Keratinocyte (primary cell): Measurements from ENCODE around the gene CENPT. TPM values are rescaled to one million over a fixed set of nuclear protein-coding genes. Genes with fewer than 3 reads are reported as not detected.

ENCODE experiments used
- DNase-seq: peaks from one replicate; pipeline ENCODE4 v3.0.0-alpha.2; 2011; ENCODE audit warnings: low read depth, missing footprints, low spot score
- FAIRE-seq: peaks from 2 replicates; lab custom pipeline; 2011; peaks lifted over from hg19 to GRCh38; lab: Jason Lieb, UNC
- H2AFZ ChIP-seq: 2 replicates; pipeline ENCODE4 v1.6.0; 2012; ENCODE audit warnings: low read length, control low read depth, inconsistent platforms; ENCODE audit not compliant: control insufficient read depth
- H3K27ac ChIP-seq: 2 replicates; pipeline ENCODE4 v1.5.1; 2011; ENCODE audit warnings: low read length; ENCODE audit not compliant: control insufficient read depth, insufficient read depth
- H3K27me3 ChIP-seq: 3 replicates; pipeline ENCODE4 v1.6.0; 2011; ENCODE audit warnings: low read length; ENCODE audit not compliant: control insufficient read depth, insufficient read depth; ENCODE audit errors: extremely low read depth
- H3K36me3 ChIP-seq, 2 experiments: 2 replicates in 1 of 2; 3 replicates in 1 of 2; pipeline ENCODE4 v1.5.1; 2011; ENCODE audit warnings: low read length in 2 of 2, mild to moderate bottlenecking in 1 of 2; ENCODE audit not compliant: control insufficient read depth in 2 of 2, insufficient read depth in 2 of 2; ENCODE audit errors: extremely low read depth in 1 of 2
- H3K4me1 ChIP-seq: 3 replicates; pipeline ENCODE4 v1.5.1; 2011; ENCODE audit warnings: low read length; ENCODE audit not compliant: control insufficient read depth, insufficient read depth; ENCODE audit errors: extremely low read depth
- H3K4me2 ChIP-seq: 3 replicates; pipeline ENCODE4 v1.6.0; 2011; ENCODE audit warnings: low read depth, low read length; ENCODE audit not compliant: control insufficient read depth, insufficient read depth; ENCODE audit errors: extremely low read depth
- H3K4me3 ChIP-seq, 3 experiments: fragments of 200-600 bp in 1 of 3; sonication (generic) in 1 of 3; 2 replicates in 2 of 3; 3 replicates in 1 of 3; pipeline ENCODE4 v1.5.1; 2011 to 2016; ENCODE audit warnings: low read length in 3 of 3, mild to moderate bottlenecking in 3 of 3, control low read depth in 2 of 3, inconsistent platforms in 1 of 3, low read depth in 1 of 3, mixed read lengths in 1 of 3, mixed run types in 1 of 3, moderate library complexity in 1 of 3; ENCODE audit not compliant: control insufficient read depth in 2 of 3, insufficient read depth in 2 of 3; ENCODE audit errors: extremely low read depth in 1 of 3
- H3K79me2 ChIP-seq: 2 replicates; pipeline ENCODE4 v1.6.0; 2012; ENCODE audit warnings: low read length; ENCODE audit not compliant: control insufficient read depth, insufficient read depth
- H3K9ac ChIP-seq: 3 replicates; pipeline ENCODE4 v1.6.0; 2011; ENCODE audit warnings: low read length; ENCODE audit not compliant: control insufficient read depth, insufficient read depth; ENCODE audit errors: extremely low read depth
- H3K9me1 ChIP-seq: 3 replicates; pipeline ENCODE4 v1.6.0; 2011; ENCODE audit warnings: low read length; ENCODE audit not compliant: control insufficient read depth, insufficient read depth; ENCODE audit errors: extremely low read depth
- H3K9me3 ChIP-seq: 2 replicates; pipeline ENCODE4 v1.5.1; 2012; ENCODE audit warnings: low read depth, low read length; ENCODE audit not compliant: control insufficient read depth
- H4K20me1 ChIP-seq: 3 replicates; pipeline ENCODE4 v1.6.0; 2011; ENCODE audit warnings: low read length; ENCODE audit not compliant: control insufficient read depth, insufficient read depth; ENCODE audit errors: extremely low read depth
- CTCF ChIP-seq, 3 experiments: IDR thresholded peaks in 1 of 3; conservative IDR thresholded peaks in 1 of 3; optimal IDR thresholded peaks in 1 of 3; 2 replicates in 2 of 3; 3 replicates in 1 of 3; pipeline versions ENCODE3 to v1.5.1; 2011; ENCODE audit warnings: low read length in 3 of 3, mild to moderate bottlenecking in 3 of 3, moderate library complexity in 2 of 3, control low read depth in 1 of 3, inconsistent platforms in 1 of 3; ENCODE audit not compliant: insufficient read depth in 2 of 3; ENCODE audit errors: extremely low read depth in 1 of 3
- EZH2 ChIP-seq: IDR thresholded peaks from one replicate; pipeline ENCODE4 v1.6.1; 2012; ENCODE audit warnings: inconsistent platforms, mild to moderate bottlenecking, low read length, moderate library complexity
- dilution Hi-C: fragments of 300-500 bp; cut with MboI; formaldehyde crosslinking; loops from one replicate; pipeline ENCODE4 v1.7.0; 2020; ENCODE audit warnings: low sequenced_read_pairs; ENCODE audit not compliant: extremely low pct_ligation_motif_present
- polyA plus RNA-seq, 5 experiments: library from polyadenylated mRNA; depleted of rRNA in 3 of 5; stranded (reverse) in 3 of 5; stranded (forward) in 1 of 5; unstranded in 1 of 5; fragments of >200 nt; gene quantifications; 1 replicate in 1 of 5; 2 replicates in 3 of 5; 3 replicates in 1 of 5; pipeline versions ENCODE4 v1.2.1 to v1.2.3, GENCODE V29; 2011 to 2012; ENCODE audit warnings: missing spikeins in 2 of 5, low read depth in 1 of 5, low replicate concordance in 1 of 5

CENPT gene
- polyA plus RNA-seq, 1 donor (not counting 4 experiments of a cell fraction or from before 2014, with no cell fraction given) = 30.1 TPM

GRCh38 chr16:67880584-67880983 lies 33.1 kb upstream of the CENPT start:
- H3K36me3 ChIP-seq = peaks cover 61 to 64% of the 10 kb centered on the region in 2 experiments
- H3K9me1 ChIP-seq = no peaks in the 10 kb centered on the region
- no peak overlapping the region for H3K9ac ChIP-seq
- H3K9me3 ChIP-seq = no peaks in the 10 kb centered on the region
- no peak overlapping the region for H3K27ac ChIP-seq
- FAIRE-seq (no peak), DNase-seq (no peak)
- H3K4me2 ChIP-seq = no peak overlapping the region
- H3K4me1 ChIP-seq = peaks cover 4% of the 10 kb centered on the region
- peaks cover 15% of the 10 kb centered on the region for H4K20me1 ChIP-seq
- TF ChIP-seq EZH2 = no peak
- no peak for TF ChIP-seq CTCF (optimal IDR thresholded peaks at IDR 0.05 in 1 of 3, IDR thresholded peaks at IDR 0.05 in 1 of 3, conservative IDR thresholded peaks at IDR 0.05 in 1 of 3; ENCODE audit: extremely low read depth in 1 of 3, insufficient read depth in 2 of 3, low read length in 3 of 3)
- dilution Hi-C loops = no loop called here
- no peak overlapping the region for H3K4me3 ChIP-seq
- H3K79me2 ChIP-seq = peaks cover 4% of the 10 kb centered on the region
- no peaks in the 10 kb centered on the region for H3K27me3 ChIP-seq
- H2AFZ ChIP-seq = no peak overlapping the region

GRCh38 chr16:67879936-67880335 lies 32.4 kb upstream of the CENPT start:
- Histone ChIP-seq H3K4me3 (no peak overlapping the region), H3K4me2 (no peak overlapping the region), H3K36me3 (peaks cover 61 to 66% of the 10 kb centered on the region in 2 experiments), H3K4me1 (peaks cover 3% of the 10 kb centered on the region), H4K20me1 (peaks cover 15% of the 10 kb centered on the region), H3K9me1 (no peaks in the 10 kb centered on the region), H3K79me2 (peaks cover 10% of the 10 kb centered on the region), H2AFZ (no peak overlapping the region), H3K27ac (no peak overlapping the region), H3K27me3 (no peaks in the 10 kb centered on the region), H3K9ac (no peak overlapping the region), H3K9me3 (no peaks in the 10 kb centered on the region)
- no peak for FAIRE-seq
- dilution Hi-C loops = no loop called here
- TF ChIP-seq CTCF (optimal IDR thresholded peaks at IDR 0.05 in 1 of 3, IDR thresholded peaks at IDR 0.05 in 1 of 3, conservative IDR thresholded peaks at IDR 0.05 in 1 of 3; ENCODE audit: extremely low read depth in 1 of 3, insufficient read depth in 2 of 3, low read length in 3 of 3) = no peak
- no peak for DNase-seq
